ENCODE data around the gene ALPI. TPM values are rescaled to one million over a fixed set of nuclear protein-coding genes. Genes with fewer than 3 reads are reported as not detected.

Gene ALPI
- polyA plus RNA-seq, 3 donors from 2014 or later = not detected

DNA sequence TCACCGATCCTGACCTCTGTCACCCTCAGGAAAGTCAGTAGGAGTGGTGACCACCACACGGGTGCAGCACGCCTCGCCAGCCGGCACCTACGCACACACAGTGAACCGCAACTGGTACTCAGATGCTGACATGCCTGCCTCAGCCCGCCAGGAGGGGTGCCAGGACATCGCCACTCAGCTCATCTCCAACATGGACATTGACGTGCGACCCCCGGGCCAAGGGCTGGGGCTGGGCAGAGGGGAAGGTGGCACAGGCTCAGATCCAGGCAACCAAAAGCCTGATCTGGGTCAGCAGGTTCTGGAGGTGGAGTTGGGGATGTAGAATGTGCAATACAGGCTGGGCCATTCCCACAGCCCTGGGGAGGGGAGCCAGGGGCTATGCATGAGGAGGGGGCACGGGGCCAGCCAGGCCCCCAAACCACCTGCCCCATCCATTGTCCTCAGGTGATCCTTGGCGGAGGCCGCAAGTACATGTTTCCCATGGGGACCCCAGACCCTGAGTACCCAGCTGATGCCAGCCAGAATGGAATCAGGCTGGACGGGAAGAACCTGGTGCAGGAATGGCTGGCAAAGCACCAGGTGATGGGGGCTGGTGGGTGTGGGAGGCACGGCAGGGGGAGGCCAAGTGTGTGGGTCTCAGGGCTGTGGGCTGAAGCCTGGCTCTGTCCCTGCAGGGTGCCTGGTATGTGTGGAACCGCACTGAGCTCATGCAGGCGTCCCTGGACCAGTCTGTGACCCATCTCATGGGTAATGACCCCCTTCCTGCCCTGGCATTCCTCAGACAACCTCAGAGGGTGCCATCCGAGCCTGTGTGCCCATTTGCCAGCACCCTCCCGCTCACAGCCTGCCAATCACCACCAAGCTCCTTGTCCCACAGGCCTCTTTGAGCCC is 1.4 kb downstream of the ALPI start:
- Mint-ChIP-seq H3K27me3 (ENCODE audit: low read depth in 3 of 3) (peaks cover 3 to 8% (median 7%) of the 10 kb centered on the region in 3 donors), H3K4me3 (no peak overlapping the region)

DNA sequence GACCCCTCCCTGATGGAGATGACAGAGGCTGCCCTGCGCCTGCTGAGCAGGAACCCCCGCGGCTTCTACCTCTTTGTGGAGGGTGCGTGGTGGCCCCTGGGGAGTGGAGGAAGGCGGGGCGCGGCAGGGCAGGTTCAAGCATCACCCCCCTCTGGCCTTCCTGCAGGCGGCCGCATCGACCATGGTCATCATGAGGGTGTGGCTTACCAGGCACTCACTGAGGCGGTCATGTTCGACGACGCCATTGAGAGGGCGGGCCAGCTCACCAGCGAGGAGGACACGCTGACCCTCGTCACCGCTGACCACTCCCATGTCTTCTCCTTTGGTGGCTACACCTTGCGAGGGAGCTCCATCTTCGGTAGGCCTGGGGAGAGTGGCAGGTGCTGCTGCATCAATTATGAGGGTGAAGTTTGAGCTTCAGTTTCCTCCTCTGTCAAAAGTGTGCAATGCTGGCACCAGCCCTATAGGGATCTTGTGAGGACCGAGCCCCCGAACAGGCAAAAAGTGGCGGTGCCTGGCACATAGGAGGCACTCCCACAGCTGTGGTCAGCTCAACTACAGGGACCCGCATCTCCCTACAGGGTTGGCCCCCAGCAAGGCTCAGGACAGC is 2.2 kb downstream of the ALPI start:
- Mint-ChIP-seq H3K27ac (no peak overlapping the region), H3K9me3 (no peaks in the 10 kb centered on the region), H3K36me3 (no peaks in the 10 kb centered on the region), H3K4me3 (no peak overlapping the region), H3K27me3 (ENCODE audit: low read depth in 3 of 3) (peaks cover 4 to 7% (median 6%) of the 10 kb centered on the region in 3 donors), H3K4me1 (peaks cover 0 to 1% of the 10 kb centered on the region in 2 donors)
- DNase-seq = no peak

More for the DNA sequence above, 1.4 kb downstream of the ALPI start:
- Mint-ChIP-seq H3K27ac (no peak overlapping the region), H3K4me1 (peaks cover 0 to 1% of the 10 kb centered on the region in 2 donors), H3K36me3 (no peaks in the 10 kb centered on the region), H3K9me3 (no peaks in the 10 kb centered on the region)
- no peak for DNase-seq

GRCh38 chr2:232458661-232459418 is 2.9 kb downstream of the ALPI start:
- Mint-ChIP-seq H3K27me3 (ENCODE audit: low read depth in 3 of 3) (peaks cover 6 to 9% (median 6%) of the 10 kb centered on the region in 3 donors), H3K36me3 (no peaks in the 10 kb centered on the region), H3K4me3 (no peak overlapping the region), H3K27ac (no peak overlapping the region), H3K9me3 (no peaks in the 10 kb centered on the region), H3K4me1 (peaks cover 0 to 1% of the 10 kb centered on the region in 2 donors)
- no peak for DNase-seq

GRCh38 chr2:232459419-232460035 is 3.6 kb downstream of the ALPI start:
- no peaks in the 10 kb centered on the region for H3K36me3 Mint-ChIP-seq
- peaks cover 6 to 11% (median 6%) of the 10 kb centered on the region in 3 donors for H3K27me3 Mint-ChIP-seq (ENCODE audit: low read depth in 3 of 3)
- no peak for DNase-seq
- H3K27ac Mint-ChIP-seq = no peak overlapping the region
- H3K4me1 Mint-ChIP-seq = peaks cover 0 to 1% of the 10 kb centered on the region in 2 donors
- no peak overlapping the region for H3K4me3 Mint-ChIP-seq
- H3K9me3 Mint-ChIP-seq = no peaks in the 10 kb centered on the region

DNA sequence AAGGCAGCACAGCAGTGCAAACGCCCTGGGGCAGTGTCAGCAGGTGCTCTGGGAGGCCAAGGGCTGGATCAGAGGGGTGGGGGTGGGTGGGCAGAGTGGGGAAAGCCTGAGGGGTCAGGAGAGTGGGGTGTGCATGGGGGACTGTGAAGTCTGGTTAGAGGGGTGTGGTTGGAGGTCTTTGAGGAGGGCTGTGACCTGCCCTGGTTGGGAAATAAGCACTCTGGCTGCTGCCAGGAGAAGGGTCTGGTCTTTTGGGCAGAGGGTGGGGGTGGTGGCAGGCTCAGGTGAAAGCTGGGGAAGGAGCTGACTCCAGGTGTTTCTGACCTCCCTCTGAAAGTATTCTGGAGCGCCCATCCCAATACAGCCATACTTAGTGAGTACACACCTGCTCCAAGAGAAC is 4.2 kb downstream of the ALPI start:
- no peak for DNase-seq
- no peak overlapping the region for H3K27ac Mint-ChIP-seq
- H3K4me1 Mint-ChIP-seq = peaks cover 0 to 1% of the 10 kb centered on the region in 2 donors
- H3K4me3 Mint-ChIP-seq = no peak overlapping the region
- H3K36me3 Mint-ChIP-seq = no peaks in the 10 kb centered on the region
- H3K27me3 Mint-ChIP-seq (ENCODE audit: low read depth in 3 of 3) = peaks cover 6 to 9% (median 6%) of the 10 kb centered on the region in 3 donors
- no peaks in the 10 kb centered on the region for H3K9me3 Mint-ChIP-seq

GRCh38 chr2:232463701-232464543 is 8.0 kb downstream of the ALPI start:
- no peaks in the 10 kb centered on the region for H3K9me3 Mint-ChIP-seq
- no peaks in the 10 kb centered on the region for H3K4me1 Mint-ChIP-seq
- no peaks in the 10 kb centered on the region for H3K36me3 Mint-ChIP-seq
- peaks cover 3 to 7% (median 5%) of the 10 kb centered on the region in 3 donors for H3K27me3 Mint-ChIP-seq (ENCODE audit: low read depth in 3 of 3)
- H3K27ac Mint-ChIP-seq = no peak overlapping the region
- no peak overlapping the region for H3K4me3 Mint-ChIP-seq
- no peak for DNase-seq

- Mint-ChIP-seq H3K27ac (no peak overlapping the region), H3K36me3 (no peaks in the 10 kb centered on the region), H3K27me3 (ENCODE audit: low read depth in 3 of 3) (peaks cover 3 to 7% (median 5%) of the 10 kb centered on the region in 3 donors), H3K4me3 (no peak overlapping the region), H3K4me1 (no peaks in the 10 kb centered on the region), H3K9me3 (no peaks in the 10 kb centered on the region)
- no peak for DNase-seq
Measured at GRCh38 chr2:232464544-232464885, 8.6 kb downstream of the ALPI start.

DNA sequence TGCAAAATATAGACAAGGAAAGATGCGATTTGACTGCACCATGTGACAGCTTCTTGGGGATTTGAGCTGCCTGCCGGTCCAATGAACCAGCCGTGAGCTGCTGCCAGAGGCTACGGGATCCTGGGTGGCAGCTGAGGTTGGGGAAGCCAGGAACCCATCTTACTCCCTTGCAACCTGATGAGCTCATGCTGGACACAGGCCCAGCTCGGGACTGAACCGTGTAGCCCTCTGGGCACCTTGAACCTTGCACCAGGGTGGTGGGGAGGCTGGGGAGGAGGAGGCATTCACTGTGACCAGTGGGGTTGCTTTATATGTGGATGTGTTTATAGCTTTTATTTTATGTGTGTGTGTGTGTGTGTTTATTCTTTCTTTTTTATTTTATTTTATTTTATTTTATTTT is 9.1 kb downstream of the ALPI start:
- H3K4me3 Mint-ChIP-seq = no peak overlapping the region
- H3K36me3 Mint-ChIP-seq = no peaks in the 10 kb centered on the region
- DNase-seq = no peak
- H3K9me3 Mint-ChIP-seq = no peaks in the 10 kb centered on the region
- H3K4me1 Mint-ChIP-seq = no peaks in the 10 kb centered on the region
- peaks cover 3 to 7% (median 4%) of the 10 kb centered on the region in 3 donors for H3K27me3 Mint-ChIP-seq (ENCODE audit: low read depth in 3 of 3)
- no peak overlapping the region for H3K27ac Mint-ChIP-seq

DNA sequence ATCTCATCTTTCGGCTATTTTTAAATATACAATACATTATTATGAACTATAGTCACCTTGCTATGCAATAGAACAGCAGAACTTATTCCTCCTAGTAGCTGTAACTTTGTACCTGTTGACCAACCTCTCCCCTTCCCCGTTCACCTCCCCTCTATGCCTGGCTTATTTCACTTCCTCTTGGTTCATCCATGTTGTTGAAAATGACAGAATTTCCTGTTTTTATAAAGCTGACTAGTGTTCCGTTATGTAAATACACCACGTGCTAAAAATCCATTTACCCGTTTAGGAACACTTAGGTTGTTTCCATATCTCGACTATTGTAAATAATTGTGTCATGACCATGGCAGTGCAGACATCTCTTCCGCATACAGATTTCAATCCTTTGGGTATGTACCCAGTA is 10.3 kb downstream of the ALPI start:
- H3K4me1 Mint-ChIP-seq = no peaks in the 10 kb centered on the region
- no peaks in the 10 kb centered on the region for H3K36me3 Mint-ChIP-seq
- H3K9me3 Mint-ChIP-seq = no peaks in the 10 kb centered on the region
- DNase-seq = no peak
- peaks cover 2 to 7% (median 7%) of the 10 kb centered on the region in 3 donors for H3K27me3 Mint-ChIP-seq (ENCODE audit: low read depth in 3 of 3)
- H3K27ac Mint-ChIP-seq = no peak overlapping the region
- no peak overlapping the region for H3K4me3 Mint-ChIP-seq

DNA sequence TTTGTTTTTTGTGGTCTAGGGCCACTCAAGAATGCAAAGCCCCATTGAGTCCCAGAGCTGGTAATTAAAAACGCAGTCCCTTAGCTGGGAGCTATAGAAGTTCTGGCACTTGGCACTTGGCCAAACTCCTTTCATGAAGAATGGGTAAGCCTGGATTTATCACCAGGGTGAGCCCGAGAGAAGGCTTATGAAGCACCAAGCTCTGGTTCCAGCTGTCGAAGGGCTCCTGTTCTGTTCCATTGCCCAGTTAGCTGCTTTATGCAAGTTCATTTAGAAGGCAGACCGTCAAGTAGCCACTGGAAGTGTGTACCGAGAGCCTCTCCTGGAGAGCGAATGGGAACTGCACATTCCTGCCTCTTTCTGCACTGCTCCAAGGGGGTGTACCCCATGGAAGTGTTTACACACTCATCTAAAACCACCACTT is 17.5 kb downstream of the ALPI start:
- Mint-ChIP-seq H3K27ac (no peak overlapping the region), H3K4me3 (no peak overlapping the region), H3K9me3 (peaks cover 0 to 4% (median 0%) of the 10 kb centered on the region in 6 donors), H3K36me3 (no peaks in the 10 kb centered on the region), H3K27me3 (ENCODE audit: low read depth in 3 of 3) (peaks cover 2 to 20% (median 3%) of the 10 kb centered on the region in 3 donors), H3K4me1 (no peaks in the 10 kb centered on the region)
- no peak for DNase-seq

GRCh38 chr2:232476045-232476444 is 20.1 kb downstream of the ALPI start:
- no peak overlapping the region for H3K27ac Mint-ChIP-seq
- H3K4me1 Mint-ChIP-seq = no peaks in the 10 kb centered on the region
- peaks cover 0 to 20% (median 0%) of the 10 kb centered on the region in 3 donors for H3K27me3 Mint-ChIP-seq (ENCODE audit: low read depth in 3 of 3)
- peaks cover 0 to 4% (median 0%) of the 10 kb centered on the region in 6 donors for H3K9me3 Mint-ChIP-seq
- DNase-seq = no peak
- no peaks in the 10 kb centered on the region for H3K36me3 Mint-ChIP-seq
- H3K4me3 Mint-ChIP-seq = no peak overlapping the region

DNA sequence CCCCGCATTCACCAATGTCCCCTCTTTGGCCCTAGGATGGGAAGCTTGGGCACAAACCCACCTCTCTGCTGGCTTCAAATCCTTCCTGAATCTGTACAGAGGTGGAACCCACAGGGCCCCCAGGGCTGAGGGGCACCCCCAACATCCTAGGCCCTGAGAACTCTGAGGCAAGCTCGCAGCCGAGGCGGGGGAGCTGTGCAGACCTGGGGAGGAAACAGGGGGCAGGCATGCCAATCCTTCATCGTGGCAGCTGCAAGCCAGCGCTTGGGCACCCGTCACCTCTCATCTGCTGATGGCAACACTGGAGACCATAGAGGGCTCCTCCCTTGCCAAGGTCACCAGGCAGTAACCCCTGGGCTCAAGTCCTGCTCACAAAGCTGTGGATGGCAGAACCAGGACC is 20.8 kb downstream of the ALPI start:
- DNase-seq = no peak
- no peak overlapping the region for H3K4me3 Mint-ChIP-seq

More for the DNA sequence above, 20.8 kb downstream of the ALPI start:
- no peaks in the 10 kb centered on the region for H3K4me1 Mint-ChIP-seq
- no peaks in the 10 kb centered on the region for H3K36me3 Mint-ChIP-seq
- no peak overlapping the region for H3K27ac Mint-ChIP-seq
- H3K9me3 Mint-ChIP-seq = peaks cover 0 to 4% (median 0%) of the 10 kb centered on the region in 6 donors
- peaks cover 0 to 20% (median 0%) of the 10 kb centered on the region in 3 donors for H3K27me3 Mint-ChIP-seq (ENCODE audit: low read depth in 3 of 3)

Measured in immature natural killer cell (primary cell).